ENCODE results near the gene KCNIP4. TPM values are rescaled to one million over a fixed set of nuclear protein-coding genes. Genes with fewer than 3 reads are reported as not detected.

The KCNIP4 gene
- total and polyA plus RNA-seq, 2 of the 4 experiments (the other 2 are of a cell fraction) = not detected

DNA sequence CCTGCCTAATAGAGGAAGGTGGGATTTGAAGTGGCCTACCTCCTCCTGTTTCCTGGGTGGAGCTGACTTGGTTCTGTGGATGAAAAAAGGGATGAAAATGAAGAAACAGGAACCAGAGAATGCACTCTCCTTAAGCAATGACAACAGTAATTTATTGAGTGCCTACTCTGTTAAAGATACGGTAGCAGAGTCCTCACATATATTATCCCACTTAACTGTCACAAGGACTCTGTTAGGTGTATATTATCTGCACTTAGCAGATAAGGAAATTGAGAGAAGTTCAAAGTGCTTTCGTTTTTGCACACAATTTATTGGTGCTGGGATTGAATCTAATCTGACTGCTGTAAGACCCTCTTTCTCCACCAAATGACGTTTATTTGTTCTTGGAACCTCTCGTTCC is 947.1 kb downstream of the KCNIP4 start:
- Histone ChIP-seq H2BK5ac (ENCODE audit: low read depth, low read length, poor library complexity, severe bottlenecking) (no peak overlapping the region), H2AK9ac (replicated peaks; ENCODE audit: low read depth, low read length, poor library complexity) (no peak overlapping the region), H3K27ac (ENCODE audit: insufficient read depth, low read length) (no peak overlapping the region), H4K20me1 (ENCODE audit: insufficient read depth, low read length) (no peaks in the 10 kb centered on the region), H3K9me3 (ENCODE audit: control insufficient read depth, insufficient read depth, low read length) (peaks cover 4% of the 10 kb centered on the region), H2AFZ (replicated peaks; ENCODE audit: low read length, poor library complexity) (no peak overlapping the region), H3K23ac (ENCODE audit: low read depth, low read length) (no peak overlapping the region), H4K8ac (ENCODE audit: low read depth in 2 of 2, low read length in 2 of 2) (no peak overlapping the region), H3K56ac (ENCODE audit: extremely low read depth, insufficient read depth, low read length) (no peak overlapping the region), H3K4me3 (ENCODE audit: insufficient read depth, low read depth, low read length) (no peak overlapping the region), H2BK120ac (ENCODE audit: low read depth, low read length) (no peak overlapping the region), H2AK5ac (ENCODE audit: low read depth, low read length) (no peak overlapping the region), H3K4ac (ENCODE audit: low read depth, low read length) (no peak overlapping the region), H3K4me2 (ENCODE audit: low read depth, low read length) (no peak overlapping the region), H3K36me3 (ENCODE audit: control insufficient read depth, insufficient read depth, low read length) (no peaks in the 10 kb centered on the region), H2BK20ac (ENCODE audit: low read depth, low read length) (no peak overlapping the region), H3K14ac (replicated peaks; ENCODE audit: low read depth, low read length) (no peak overlapping the region), H3K9me1 (ENCODE audit: insufficient read depth, low read length) (no peaks in the 10 kb centered on the region), H3K18ac (ENCODE audit: low read depth, low read length) (no peak overlapping the region), H3K79me1 (ENCODE audit: low read depth in 1 of 2, low read length in 2 of 2) (no peaks in the 10 kb centered on the region), H4K5ac (ENCODE audit: low read depth, low read length) (no peak overlapping the region), H4K91ac (ENCODE audit: insufficient read depth, low read depth, low read length) (no peak overlapping the region), H3K27me3 (ENCODE audit: control insufficient read depth, insufficient read depth, low read length) (no peaks in the 10 kb centered on the region), H3K4me1 (ENCODE audit: control insufficient read depth, insufficient read depth, low read length) (no peaks in the 10 kb centered on the region), H3K9ac (ENCODE audit: low read depth, low read length) (no peak overlapping the region), H2BK15ac (ENCODE audit: low read depth, low read length) (no peak overlapping the region)
- dilution Hi-C loops (cut with HindIII; ENCODE audit: low sequenced_read_pairs, unreplicated experiment) = no loop called here
- ATAC-seq (ENCODE audit: low read depth) (no peak), DNase-seq (no peak)
- intact Hi-C loops (cut with micrococcal nuclease) = no loop called here
- ChIA-PET POLR2A (ENCODE audit: unreplicated experiment) (no interaction called here), CTCF (no interaction called here)
- in situ Hi-C loops (cut with MboI; ENCODE audit: low sequenced_read_pairs) = no loop called here
- no TSS peak for BruUV-seq (replicated peaks)
- no CpG with 5 or more reads among the region's 4 CpGs for WGBS, 2 experiments (ENCODE audit: extremely low coverage in 2 of 2, insufficient read length in 1 of 2)
- TF ChIP-seq RAD21 (IDR thresholded peaks at IDR 0.05; ENCODE audit: low read length) = no peak
- no peak for TF ChIP-seq MAFK (IDR thresholded peaks at IDR 0.05; ENCODE audit: low read depth, low read length)
- no peak for TF ChIP-seq RFX5 (IDR thresholded peaks at IDR 0.05; ENCODE audit: low read depth, low read length)
- TF ChIP-seq CEBPB (IDR thresholded peaks at IDR 0.05; ENCODE audit: low read depth, low read length) = no peak
- no peak for TF ChIP-seq MAZ (IDR thresholded peaks at IDR 0.05; ENCODE audit: borderline replicate concordance, low read depth, low read length)
- TF ChIP-seq, protein P1, sequence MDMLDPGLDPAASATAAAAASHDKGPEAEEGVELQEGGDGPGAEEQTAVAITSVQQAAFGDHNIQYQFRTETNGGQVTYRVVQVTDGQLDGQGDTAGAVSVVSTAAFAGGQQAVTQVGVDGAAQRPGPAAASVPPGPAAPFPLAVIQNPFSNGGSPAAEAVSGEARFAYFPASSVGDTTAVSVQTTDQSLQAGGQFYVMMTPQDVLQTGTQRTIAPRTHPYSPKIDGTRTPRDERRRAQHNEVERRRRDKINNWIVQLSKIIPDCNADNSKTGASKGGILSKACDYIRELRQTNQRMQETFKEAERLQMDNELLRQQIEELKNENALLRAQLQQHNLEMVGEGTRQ (IDR thresholded peaks at IDR 0.05; ENCODE audit: low read depth, low read length) = no peak
- TF ChIP-seq RCOR1 (IDR thresholded peaks at IDR 0.05; ENCODE audit: insufficient replicate concordance, low read length) = no peak
- no peak for TF ChIP-seq SMC3 (IDR thresholded peaks at IDR 0.05; ENCODE audit: low read depth, low read length)
- TF ChIP-seq NFE2L2 (IDR thresholded peaks at IDR 0.05; ENCODE audit: low read depth, low read length) = no peak
- no peak for TF ChIP-seq MXI1 (IDR thresholded peaks at IDR 0.05; ENCODE audit: borderline replicate concordance, low read depth, low read length)
- no peak for TF ChIP-seq BHLHE40 (IDR thresholded peaks at IDR 0.05; ENCODE audit: low read depth, low read length)
- no peak for TF ChIP-seq FOS (IDR thresholded peaks at IDR 0.05; ENCODE audit: low read depth, low read length)
- TF ChIP-seq, protein P2, sequence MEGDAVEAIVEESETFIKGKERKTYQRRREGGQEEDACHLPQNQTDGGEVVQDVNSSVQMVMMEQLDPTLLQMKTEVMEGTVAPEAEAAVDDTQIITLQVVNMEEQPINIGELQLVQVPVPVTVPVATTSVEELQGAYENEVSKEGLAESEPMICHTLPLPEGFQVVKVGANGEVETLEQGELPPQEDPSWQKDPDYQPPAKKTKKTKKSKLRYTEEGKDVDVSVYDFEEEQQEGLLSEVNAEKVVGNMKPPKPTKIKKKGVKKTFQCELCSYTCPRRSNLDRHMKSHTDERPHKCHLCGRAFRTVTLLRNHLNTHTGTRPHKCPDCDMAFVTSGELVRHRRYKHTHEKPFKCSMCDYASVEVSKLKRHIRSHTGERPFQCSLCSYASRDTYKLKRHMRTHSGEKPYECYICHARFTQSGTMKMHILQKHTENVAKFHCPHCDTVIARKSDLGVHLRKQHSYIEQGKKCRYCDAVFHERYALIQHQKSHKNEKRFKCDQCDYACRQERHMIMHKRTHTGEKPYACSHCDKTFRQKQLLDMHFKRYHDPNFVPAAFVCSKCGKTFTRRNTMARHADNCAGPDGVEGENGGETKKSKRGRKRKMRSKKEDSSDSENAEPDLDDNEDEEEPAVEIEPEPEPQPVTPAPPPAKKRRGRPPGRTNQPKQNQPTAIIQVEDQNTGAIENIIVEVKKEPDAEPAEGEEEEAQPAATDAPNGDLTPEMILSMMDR (conservative IDR thresholded peaks at IDR 0.05; ENCODE audit: low read depth, low read length) = no peak
- no peak for TF ChIP-seq POLR2A (IDR thresholded peaks at IDR 0.05; ENCODE audit: low read depth, low read length)
- TF ChIP-seq, protein P3, sequence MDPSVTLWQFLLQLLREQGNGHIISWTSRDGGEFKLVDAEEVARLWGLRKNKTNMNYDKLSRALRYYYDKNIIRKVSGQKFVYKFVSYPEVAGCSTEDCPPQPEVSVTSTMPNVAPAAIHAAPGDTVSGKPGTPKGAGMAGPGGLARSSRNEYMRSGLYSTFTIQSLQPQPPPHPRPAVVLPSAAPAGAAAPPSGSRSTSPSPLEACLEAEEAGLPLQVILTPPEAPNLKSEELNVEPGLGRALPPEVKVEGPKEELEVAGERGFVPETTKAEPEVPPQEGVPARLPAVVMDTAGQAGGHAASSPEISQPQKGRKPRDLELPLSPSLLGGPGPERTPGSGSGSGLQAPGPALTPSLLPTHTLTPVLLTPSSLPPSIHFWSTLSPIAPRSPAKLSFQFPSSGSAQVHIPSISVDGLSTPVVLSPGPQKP (IDR thresholded peaks at IDR 0.05; ENCODE audit: borderline replicate concordance, low read depth, low read length) = no peak
